VCaP (cell line): ENCODE measurements around the gene IFNGR2.
A peak's percentile ranks its signal among the peaks of the same experiment; 100 is the strongest.

Experiments
- H3K27ac ChIP-seq: fragments of 450-650 bp; 2 replicates; pipeline ENCODE4 v1.5.1; 2017
- CTCF ChIP-seq: fragments of 450-650 bp; conservative IDR thresholded peaks from 2 replicates; pipeline ENCODE4 v1.5.1; 2017; ENCODE audit warnings: mild to moderate bottlenecking, moderate library complexity

The IFNGR2 gene

GRCh38 chr21:33406493-33406892 is 3.3 kb downstream of the IFNGR2 start:
- no peak for TF ChIP-seq CTCF
- peak overlapping the region; percentile 99 for H3K27ac ChIP-seq

GRCh38 chr21:33411949-33412430 is 8.8 kb downstream of the IFNGR2 start:
- TF ChIP-seq CTCF = no peak
- peak overlapping the region; percentile 92 for H3K27ac ChIP-seq

- peak overlapping the region; percentile 92 for H3K27ac ChIP-seq
These were observed 9.2 kb downstream of the IFNGR2 start for GRCh38 chr21:33412439-33412831.

- H3K27ac ChIP-seq = peak overlapping the region; percentile 92
- no peak for TF ChIP-seq CTCF
These were observed 9.8 kb downstream of the IFNGR2 start for GRCh38 chr21:33412832-33413519.

- peak overlapping the region; percentile 92 for H3K27ac ChIP-seq
- no peak for TF ChIP-seq CTCF
These were observed 10.9 kb downstream of the IFNGR2 start for GRCh38 chr21:33414068-33414467.

- peak overlapping the region; percentile 92 for H3K27ac ChIP-seq
- TF ChIP-seq CTCF = no peak
These were observed 11.7 kb downstream of the IFNGR2 start for GRCh38 chr21:33414926-33415325.

GRCh38 chr21:33418691-33419090 is 15.5 kb downstream of the IFNGR2 start:
- TF ChIP-seq CTCF = no peak
- peak overlapping the region; percentile 92 for H3K27ac ChIP-seq

- TF ChIP-seq CTCF = no peak
- H3K27ac ChIP-seq = peak overlapping the region; percentile 92
These were observed 16.4 kb downstream of the IFNGR2 start for GRCh38 chr21:33419538-33420123.
